HCT116 (cell line): Measurements from ENCODE around the gene WDR31. TPM values are rescaled to one million over a fixed set of nuclear protein-coding genes. Genes with fewer than 3 reads are reported as not detected.

ENCODE experiments used
- ATAC-seq: fragments of 200-7000 bp; cut with Tn5 transposase; 2 replicates; pipeline ENCODE4 v1.9.1; 2020; ENCODE audit warnings: mild to moderate bottlenecking, moderate library complexity
- BruUV-seq: library from RNA; stranded (reverse); fragments of 400-500 nt; replicated peaks from 2 replicates; lab custom pipeline; 2021; lab: Mats Ljungman, UMichigan
- CTCF ChIA-PET: fragments of 300-600 bp; sonication (Branson Sonifier 250); formaldehyde crosslinking; loops from one replicate; lab custom pipeline; 2021; ENCODE audit warnings: antibody characterized with exemption; lab: Charles Lee
- POLR2A ChIA-PET: fragments of 300-600, 350-600 bp; sonication (Branson Sonifier 250); formaldehyde crosslinking; loops from one replicate; lab custom pipeline; 2021; ENCODE audit warnings: antibody characterized with exemption; lab: Charles Lee
- RAD21 ChIA-PET, 2 experiments: fragments of 300-600 bp; sonication (Branson Sonifier 250); formaldehyde crosslinking; loops; one replicate each; lab custom pipeline; 2023; ENCODE audit warnings: low total read pairs in 2 of 2; ENCODE audit not compliant: uncharacterized antibody in 2 of 2, unreplicated experiment in 2 of 2, low non-redundant PET in 1 of 2; lab: Charles Lee
- DNase-seq: peaks from one replicate; pipeline ENCODE4 v3.0.0-alpha.2; 2010; ENCODE audit warnings: low read depth, low spot score
- H2AFZ ChIP-seq: fragments of 200-600 bp; shearing (Covaris generic), sonication (generic); 2 replicates; pipeline ENCODE4 v1.6.1; 2017; ENCODE audit warnings: low read depth, mixed run types, mixed read lengths, antibody characterized with exemption, low read length; ENCODE audit not compliant: poor library complexity, severe bottlenecking
- H3K27ac ChIP-seq: 2 replicates; pipeline ENCODE4 v1.5.1; 2012; ENCODE audit warnings: low read depth, low read length
- H3K27me3 ChIP-seq: fragments of 200-600 bp; sonication (generic); 2 replicates; pipeline ENCODE4 v1.6.1; 2016; ENCODE audit warnings: mixed run types, low read length, mixed read lengths; ENCODE audit not compliant: insufficient read depth
- H3K36me3 ChIP-seq, 2 experiments: fragments of 200-500 bp in 1 of 2; fragments of 200-600 bp in 1 of 2; sonication (Bioruptor generic) in 1 of 2; sonication (generic) in 1 of 2; 2 replicates each; pipeline versions ENCODE4 v1.5.1 to v1.6.1; 2014 to 2016; ENCODE audit warnings: low read length in 2 of 2, inconsistent platforms in 1 of 2, mixed read lengths in 1 of 2, mixed run types in 1 of 2; ENCODE audit not compliant: insufficient read depth in 2 of 2, control insufficient read depth in 1 of 2
- H3K4me1 ChIP-seq, 2 experiments: fragments of 200-600 bp in 1 of 2; sonication (generic) in 1 of 2; 2 replicates each; pipeline versions ENCODE4 v1.5.1 to v1.6.1; 2012 to 2017; ENCODE audit warnings: low read length in 2 of 2, inconsistent platforms in 1 of 2, mild to moderate bottlenecking in 1 of 2, mixed read lengths in 1 of 2, mixed run types in 1 of 2, moderate library complexity in 1 of 2; ENCODE audit not compliant: insufficient read depth in 2 of 2, control insufficient read depth in 1 of 2
- H3K4me2 ChIP-seq: fragments of 200-600 bp; sonication (generic); 2 replicates; pipeline ENCODE4 v1.6.1; 2017; ENCODE audit warnings: mixed run types, low read length, mixed read lengths
- H3K4me3 ChIP-seq, 2 experiments: fragments of 200-600 bp in 1 of 2; sonication (generic) in 1 of 2; replicated peaks in 1 of 2; 2 replicates each; pipeline ENCODE4 v1.5.1; 2011 to 2016; ENCODE audit warnings: low read length in 2 of 2, control low read depth in 1 of 2, low read depth in 1 of 2, mild to moderate bottlenecking in 1 of 2, mixed read lengths in 1 of 2, mixed run types in 1 of 2
- H3K79me2 ChIP-seq: fragments of 200-600 bp; sonication (generic); 2 replicates; pipeline ENCODE4 v1.6.1; 2017; ENCODE audit warnings: mild to moderate bottlenecking, mixed run types, low read length, moderate library complexity, mixed read lengths; ENCODE audit not compliant: insufficient read depth
- H3K9ac ChIP-seq: fragments of 200-600 bp; sonication (generic); 2 replicates; pipeline ENCODE4 v1.6.1; 2016; ENCODE audit warnings: low read length, mixed read lengths
- H3K9me2 ChIP-seq: fragments of 200-600 bp; sonication (generic), shearing (Covaris generic); 2 replicates; pipeline ENCODE4 v1.6.1; 2017; ENCODE audit warnings: mixed run types, mild to moderate bottlenecking, moderate library complexity; ENCODE audit not compliant: insufficient read depth
- H3K9me3 ChIP-seq, 2 experiments: fragments of 200-500 bp in 1 of 2; fragments of 200-600 bp in 1 of 2; sonication (Bioruptor generic) in 1 of 2; sonication (generic) in 1 of 2; 2 replicates each; pipeline ENCODE4 v1.6.1; 2014 to 2017; ENCODE audit warnings: low read length in 2 of 2, mixed read lengths in 2 of 2, inconsistent platforms in 1 of 2, low read depth in 1 of 2, mild to moderate bottlenecking in 1 of 2, mixed run types in 1 of 2, moderate library complexity in 1 of 2; ENCODE audit not compliant: control insufficient read depth in 1 of 2, insufficient read depth in 1 of 2
- H4K20me1 ChIP-seq: fragments of 200-600 bp; sonication (generic), shearing (Covaris generic); 2 replicates; pipeline ENCODE4 v1.6.1; 2017; ENCODE audit warnings: mixed run types, mild to moderate bottlenecking, moderate library complexity; ENCODE audit not compliant: insufficient read depth
- ATF3 ChIP-seq: IDR thresholded peaks from 2 replicates; pipeline ENCODE4 v1.6.1; 2012
- CBX3 ChIP-seq: IDR thresholded peaks from 2 replicates; pipeline ENCODE4 v1.6.1; 2012; ENCODE audit warnings: low read depth
- CTCF ChIP-seq, 3 experiments: fragments of 200-600 bp in 1 of 3; sonication (generic) in 1 of 3; IDR thresholded peaks in 2 of 3; conservative IDR thresholded peaks in 1 of 3; 2 replicates each; pipeline ENCODE4 v1.5.1; 2012 to 2017; ENCODE audit warnings: low read depth in 2 of 3, low read length in 2 of 3, antibody characterized with exemption in 1 of 3, borderline replicate concordance in 1 of 3, control low read depth in 1 of 3, mild to moderate bottlenecking in 1 of 3, mixed read lengths in 1 of 3, mixed run types in 1 of 3, moderate library complexity in 1 of 3; ENCODE audit not compliant: insufficient read depth in 1 of 3
- EGR1 ChIP-seq: IDR thresholded peaks from 2 replicates; pipeline ENCODE4 v1.6.1; 2012; ENCODE audit warnings: low read depth
- ELF1 ChIP-seq: IDR thresholded peaks from 2 replicates; pipeline ENCODE4 v1.6.1; 2012; ENCODE audit warnings: low read depth, borderline replicate concordance
- EZH2 ChIP-seq: fragments of 200-600 bp; sonication (generic); IDR thresholded peaks from 2 replicates; pipeline ENCODE4 v1.6.1; 2017; ENCODE audit warnings: antibody characterized with exemption, mixed run types
- EZH2phosphoT487 ChIP-seq: fragments of 200-600 bp; IDR thresholded peaks from 2 replicates; pipeline ENCODE4 v1.6.1; 2018; ENCODE audit warnings: antibody characterized with exemption, borderline replicate concordance
- JUND ChIP-seq: IDR thresholded peaks from 2 replicates; pipeline ENCODE4 v1.6.1; 2012
- MAX ChIP-seq: IDR thresholded peaks from 2 replicates; pipeline ENCODE4 v1.6.1; 2012
- POLR2A ChIP-seq: IDR thresholded peaks from 2 replicates; pipeline ENCODE4 v1.7.0; 2011; ENCODE audit warnings: borderline replicate concordance; ENCODE audit not compliant: insufficient read depth, insufficient read length; ENCODE audit errors: extremely low read depth
- RAD21 ChIP-seq: IDR thresholded peaks from 2 replicates; pipeline ENCODE4 v1.6.1; 2012; ENCODE audit warnings: low read depth, mild to moderate bottlenecking
- SIN3A ChIP-seq: IDR thresholded peaks from 2 replicates; pipeline ENCODE4 v1.6.1; 2012; ENCODE audit warnings: low read depth
- SP1 ChIP-seq: IDR thresholded peaks from 2 replicates; pipeline ENCODE4 v1.6.1; 2012; ENCODE audit warnings: low read depth
- SRF ChIP-seq: IDR thresholded peaks from 2 replicates; pipeline ENCODE4 v1.6.1; 2012; ENCODE audit warnings: low read depth
- TCF7L2 ChIP-seq: IDR thresholded peaks from 2 replicates; pipeline ENCODE4 v1.7.0; 2011; ENCODE audit warnings: borderline replicate concordance, inconsistent platforms; ENCODE audit not compliant: insufficient read depth, insufficient read length; ENCODE audit errors: extremely low read depth
- ZBTB33 ChIP-seq: IDR thresholded peaks from 2 replicates; pipeline ENCODE4 v1.6.1; 2011; ENCODE audit warnings: mild to moderate bottlenecking, low read length, moderate library complexity; ENCODE audit not compliant: insufficient replicate concordance; ENCODE audit errors: extremely low read depth
- ZFX ChIP-seq: fragments of 450-650 bp; IDR thresholded peaks from 2 replicates; pipeline ENCODE4 v1.6.1; 2017
- intact Hi-C: fragments of 100-400 bp; cut with micrococcal nuclease; formaldehyde crosslinking; loops from 2 replicates; pipeline ENCODE4 v1.10.0; 2022
- total RNA-seq: library from RNA; stranded (reverse); gene quantifications from one replicate; pipeline ENCODE4 v1.2.1, GENCODE V29; 2021; ENCODE audit not compliant: unreplicated experiment

The WDR31 gene
- total RNA-seq, 1 experiment from 2014 or later = 5.9 TPM

- ChIA-PET RAD21 (no interaction called here), POLR2A (interaction anchor here (0.7 to 1.4 kb wide), 3 partner anchors 13 to 34 kb away, joined by 3 to 4 read pairs (median 3); no protein-coding TSS in a partner anchor), CTCF (interaction anchor here (0.7 to 1.2 kb wide), 2 partner anchors 280 to 282 kb away, joined by 3 read pairs; no protein-coding TSS in a partner anchor)
- ATAC-seq (no peak), DNase-seq (no peak)
- intact Hi-C loops = no loop called here
- H4K20me1 ChIP-seq = no peaks in the 10 kb centered on the region
- H3K4me3 ChIP-seq = peak overlapping the region; percentile 93 to 95
- H3K4me2 ChIP-seq = peak overlapping the region; percentile 89
- H3K9ac ChIP-seq = peak overlapping the region; percentile 88
- H3K4me1 ChIP-seq = peaks cover 12 to 17% of the 10 kb centered on the region in 2 experiments
- H3K79me2 ChIP-seq = peaks cover 14% of the 10 kb centered on the region
- peaks cover 6 to 7% of the 10 kb centered on the region in 2 experiments; a peak in 2 of 4 replicates for H3K36me3 ChIP-seq
- TSS peak; percentile 68 for BruUV-seq
- H3K27me3 ChIP-seq = no peaks in the 10 kb centered on the region
- peak overlapping the region; percentile 84 for H3K27ac ChIP-seq
- no peaks in the 10 kb centered on the region for H3K9me3 ChIP-seq
- H3K9me2 ChIP-seq = no peaks in the 10 kb centered on the region
- H2AFZ ChIP-seq = no peak overlapping the region
- TF ChIP-seq ZFX = no peak
- TF ChIP-seq POLR2A = no peak
- no peak for TF ChIP-seq SP1
- no peak for TF ChIP-seq ATF3
- no peak for TF ChIP-seq JUND
- TF ChIP-seq ZBTB33 = no peak
- TF ChIP-seq TCF7L2 = no peak
- TF ChIP-seq EGR1 = no peak
- TF ChIP-seq SIN3A = no peak
- TF ChIP-seq SRF = no peak
- TF ChIP-seq ELF1 = no peak
- no peak for TF ChIP-seq CBX3
- no peak for TF ChIP-seq EZH2phosphoT487
- TF ChIP-seq RAD21 = no peak
- TF ChIP-seq MAX = no peak
- TF ChIP-seq EZH2 = no peak
- no peak for TF ChIP-seq CTCF (IDR thresholded peaks at IDR 0.05 in 2 of 3, conservative IDR thresholded peaks at IDR 0.05 in 1 of 3; ENCODE audit: borderline replicate concordance in 1 of 3, insufficient read depth in 1 of 3, low read depth in 2 of 3, low read length in 2 of 3)
These were observed 35.3 kb upstream of the WDR31 start for GRCh38 chr9:113375057-113376023.
